ENCODE data around the gene ITM2A. TPM values are rescaled to one million over a fixed set of nuclear protein-coding genes. Genes with fewer than 3 reads are reported as not detected.

The ITM2A gene
- total RNA-seq (2014; rRNA removed) = not detected in 2 replicates
- percentile 9 among the genes with signal in this experiment for Bru-seq, nascent RNA
- BruChase-seq, experiment 1, labeled RNA remaining after a 6-hour chase = percentile 9 among the genes with signal in this experiment
- not detected for BruChase-seq, experiment 2, labeled RNA remaining after a 2-hour chase
- long read RNA-seq = 0 reads

DNA sequence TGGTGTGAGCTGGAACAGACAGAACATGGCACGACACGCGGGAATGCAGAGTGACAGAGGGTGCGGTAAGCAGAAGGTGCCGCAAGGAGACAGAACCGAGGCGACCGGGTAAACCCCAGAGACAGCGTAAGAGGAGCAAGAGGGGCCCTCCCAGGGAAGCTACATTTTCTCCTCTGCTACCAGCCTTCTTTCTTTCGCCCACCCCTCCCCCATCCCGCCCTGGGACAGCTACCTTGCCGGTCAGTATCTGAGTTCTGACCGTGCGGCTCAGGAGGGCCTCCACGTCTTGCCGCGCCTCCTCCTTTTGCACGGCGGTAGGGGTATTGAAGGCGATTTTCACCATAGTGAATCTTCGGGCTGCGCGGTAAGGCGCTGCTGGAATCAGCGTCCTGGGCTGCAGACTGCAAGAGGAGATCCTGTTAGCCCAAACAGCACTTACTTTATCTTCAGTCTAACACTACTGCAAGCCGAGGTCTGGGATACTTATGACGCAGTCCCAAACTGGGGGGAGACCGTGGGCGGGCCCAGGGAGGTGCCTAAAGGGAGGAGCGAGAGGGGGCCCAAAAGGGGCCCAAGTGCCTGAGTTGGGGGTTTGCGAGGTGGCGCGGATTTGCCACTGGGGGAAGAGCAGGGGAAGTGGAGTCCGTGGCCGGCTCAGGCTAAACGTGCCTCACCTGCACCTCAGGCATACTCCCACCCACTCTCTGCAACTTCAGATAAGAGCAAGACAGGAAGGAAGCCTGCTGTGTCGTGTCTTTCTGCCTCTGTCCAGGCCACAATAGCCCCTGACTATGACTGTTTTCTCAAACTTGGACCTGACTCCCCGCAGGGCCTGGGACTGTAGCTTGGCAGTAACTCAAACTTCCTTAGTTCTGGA, at the start of gene ITM2A:
ITM2A (minus strand) TSS at position 462 of the 877 bp plus-strand sequence; CDS start at position 343, 119 bp downstream.
- Histone ChIP-seq H3K27ac (ENCODE audit: low read length) (no peak within 1 kb of the TSS), H3K4me1 (ENCODE audit: insufficient read depth, low read length) (no peaks in the 10 kb centered on the region), H3K79me2 (ENCODE audit: low read length) (no peaks in the 10 kb centered on the region), H2AFZ (ENCODE audit: low read length) (no peak within 1 kb of the TSS), H3K9me3 (ENCODE audit: low read length) (no peaks in the 10 kb centered on the region), H3K36me3 (ENCODE audit: low read depth, low read length) (no peaks in the 10 kb centered on the region), H3K4me3 (ENCODE audit: low read length) (no peak within 1 kb of the TSS), H3K9me2 (replicated peaks; ENCODE audit: low read length) (no peaks in the 10 kb centered on the region), H3K27me3 (ENCODE audit: low read length) (no peaks in the 10 kb centered on the region), H3F3A (ENCODE audit: low read length, unreplicated experiment) (no peaks in the 10 kb centered on the region), H3K4me2 (ENCODE audit: low read length) (no peak within 1 kb of the TSS), H3K9ac (ENCODE audit: low read length) (no peak within 1 kb of the TSS), H4K20me1 (ENCODE audit: low read length) (no peaks in the 10 kb centered on the region)
- TF ChIP-seq, protein P1, sequence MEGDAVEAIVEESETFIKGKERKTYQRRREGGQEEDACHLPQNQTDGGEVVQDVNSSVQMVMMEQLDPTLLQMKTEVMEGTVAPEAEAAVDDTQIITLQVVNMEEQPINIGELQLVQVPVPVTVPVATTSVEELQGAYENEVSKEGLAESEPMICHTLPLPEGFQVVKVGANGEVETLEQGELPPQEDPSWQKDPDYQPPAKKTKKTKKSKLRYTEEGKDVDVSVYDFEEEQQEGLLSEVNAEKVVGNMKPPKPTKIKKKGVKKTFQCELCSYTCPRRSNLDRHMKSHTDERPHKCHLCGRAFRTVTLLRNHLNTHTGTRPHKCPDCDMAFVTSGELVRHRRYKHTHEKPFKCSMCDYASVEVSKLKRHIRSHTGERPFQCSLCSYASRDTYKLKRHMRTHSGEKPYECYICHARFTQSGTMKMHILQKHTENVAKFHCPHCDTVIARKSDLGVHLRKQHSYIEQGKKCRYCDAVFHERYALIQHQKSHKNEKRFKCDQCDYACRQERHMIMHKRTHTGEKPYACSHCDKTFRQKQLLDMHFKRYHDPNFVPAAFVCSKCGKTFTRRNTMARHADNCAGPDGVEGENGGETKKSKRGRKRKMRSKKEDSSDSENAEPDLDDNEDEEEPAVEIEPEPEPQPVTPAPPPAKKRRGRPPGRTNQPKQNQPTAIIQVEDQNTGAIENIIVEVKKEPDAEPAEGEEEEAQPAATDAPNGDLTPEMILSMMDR (conservative IDR thresholded peaks at IDR 0.05; ENCODE audit: low read depth, low read length) = no peak
- TF ChIP-seq EZH2 (IDR thresholded peaks at IDR 0.05; ENCODE audit: low read length, unreplicated experiment) (no peak), EZH2phosphoT487 (IDR thresholded peaks at IDR 0.05; ENCODE audit: borderline replicate concordance, low read length) (no peak)
- ChIA-PET CTCF (no interaction called here), POLR2A (ENCODE audit: unreplicated experiment) (no interaction called here)
- BruUV-seq (replicated peaks) = no TSS peak
- no peak for DNase-seq
- no peak for ATAC-seq
- intact Hi-C loops (cut with micrococcal nuclease) = no loop called here

DNA sequence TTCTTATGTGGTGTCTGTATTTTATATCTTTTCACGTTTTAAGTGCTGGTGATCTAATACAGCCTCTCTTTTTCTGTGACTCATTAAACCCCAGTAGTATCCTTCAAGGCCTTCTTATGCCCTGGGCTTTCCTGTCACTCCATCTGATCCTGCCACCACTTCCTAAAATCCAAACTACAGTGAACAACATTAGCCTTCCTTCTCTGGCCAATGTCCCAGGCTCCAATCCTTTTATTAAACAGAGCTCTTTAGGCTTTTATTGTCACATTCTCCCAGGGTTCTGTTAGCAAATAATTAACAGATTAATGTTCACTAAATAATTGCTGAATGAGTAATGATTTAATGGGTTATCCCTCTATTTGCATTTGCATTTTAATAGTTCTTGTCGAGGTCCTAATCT, 47.9 kb upstream of the ITM2A start:
- no peak for ATAC-seq
- Histone ChIP-seq H3K4me1 (ENCODE audit: insufficient read depth, low read length) (no peaks in the 10 kb centered on the region), H3K9ac (ENCODE audit: low read length) (no peak overlapping the region), H3K79me2 (ENCODE audit: low read length) (no peaks in the 10 kb centered on the region), H3K27ac (ENCODE audit: low read length) (no peak overlapping the region), H4K20me1 (ENCODE audit: low read length) (no peaks in the 10 kb centered on the region), H3K27me3 (ENCODE audit: low read length) (no peaks in the 10 kb centered on the region), H3K4me3 (ENCODE audit: low read length) (no peak overlapping the region), H3F3A (ENCODE audit: low read length, unreplicated experiment) (no peaks in the 10 kb centered on the region), H3K36me3 (ENCODE audit: low read depth, low read length) (no peaks in the 10 kb centered on the region), H2AFZ (ENCODE audit: low read length) (no peak overlapping the region), H3K9me2 (replicated peaks; ENCODE audit: low read length) (no peaks in the 10 kb centered on the region), H3K9me3 (ENCODE audit: low read length) (no peaks in the 10 kb centered on the region), H3K4me2 (ENCODE audit: low read length) (no peak overlapping the region)
- ChIA-PET CTCF (no interaction called here), POLR2A (ENCODE audit: unreplicated experiment) (interaction anchor here (0.7 kb wide), 1 partner anchor 913 kb away, joined by 4 read pairs; no protein-coding TSS in a partner anchor)
- no peak for TF ChIP-seq EZH2 (IDR thresholded peaks at IDR 0.05; ENCODE audit: low read length, unreplicated experiment)
- intact Hi-C loops (cut with micrococcal nuclease) = no loop called here
- no TSS peak for BruUV-seq (replicated peaks)
- no peak for DNase-seq

DNA sequence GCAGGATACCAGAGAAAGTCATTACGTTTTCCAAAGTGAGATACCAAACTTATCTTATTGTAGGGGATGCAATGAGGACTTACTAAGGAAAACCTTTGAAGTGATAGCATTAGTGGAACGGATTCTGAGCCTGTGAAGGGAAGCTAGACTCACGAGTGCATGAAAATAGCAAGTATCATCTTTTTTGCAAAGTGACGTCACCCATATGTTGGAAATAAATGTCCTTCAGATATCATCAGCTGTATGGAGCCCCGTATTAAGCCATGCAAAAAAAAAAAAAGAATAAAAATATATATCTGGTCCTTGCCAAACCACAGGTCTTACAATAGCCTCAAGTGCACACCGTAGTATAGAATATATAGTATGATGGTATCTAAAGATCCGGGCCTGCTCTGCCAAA, 46.8 kb upstream of the ITM2A start:
- Histone ChIP-seq H2AFZ (ENCODE audit: low read length) (no peak overlapping the region), H3K4me3 (ENCODE audit: low read length) (no peak overlapping the region), H3K4me1 (ENCODE audit: insufficient read depth, low read length) (no peaks in the 10 kb centered on the region), H4K20me1 (ENCODE audit: low read length) (no peaks in the 10 kb centered on the region), H3K36me3 (ENCODE audit: low read depth, low read length) (no peaks in the 10 kb centered on the region), H3K9me2 (replicated peaks; ENCODE audit: low read length) (no peaks in the 10 kb centered on the region), H3K9ac (ENCODE audit: low read length) (no peak overlapping the region), H3K9me3 (ENCODE audit: low read length) (no peaks in the 10 kb centered on the region), H3K27ac (ENCODE audit: low read length) (no peak overlapping the region), H3K4me2 (ENCODE audit: low read length) (no peak overlapping the region), H3K79me2 (ENCODE audit: low read length) (no peaks in the 10 kb centered on the region), H3F3A (ENCODE audit: low read length, unreplicated experiment) (no peaks in the 10 kb centered on the region), H3K27me3 (ENCODE audit: low read length) (no peaks in the 10 kb centered on the region)
- no peak for TF ChIP-seq EZH2 (IDR thresholded peaks at IDR 0.05; ENCODE audit: low read length, unreplicated experiment)
- TF ChIP-seq, protein P1 (conservative IDR thresholded peaks at IDR 0.05; ENCODE audit: low read depth, low read length) = no peak
- no peak for TF ChIP-seq EZH2phosphoT487 (IDR thresholded peaks at IDR 0.05; ENCODE audit: borderline replicate concordance, low read length)
- DNase-seq (no peak), ATAC-seq (no peak)
- ChIA-PET CTCF (no interaction called here), POLR2A (ENCODE audit: unreplicated experiment) (no interaction called here)
- no TSS peak for BruUV-seq (replicated peaks)
- intact Hi-C loops (cut with micrococcal nuclease) = no loop called here

Data from PC-3 (cell line).